Endothelial cell of umbilical vein (primary cell): Measurements from ENCODE around the gene ALDH1A3. TPM values are rescaled to one million over a fixed set of nuclear protein-coding genes. Genes with fewer than 3 reads are reported as not detected.

Source experiments
- BruUV-seq: library from RNA; stranded (reverse); fragments of 400-500 nt; replicated peaks from 2 replicates; lab custom pipeline; 2021; lab: Mats Ljungman, UMichigan
- CTCF ChIA-PET: fragments of 300-600, 350-600 bp; sonication (Branson Sonifier 250); formaldehyde crosslinking; loops from one replicate; lab custom pipeline; 2021; ENCODE audit warnings: antibody characterized with exemption, inconsistent platforms; lab: Charles Lee
- POLR2A ChIA-PET: fragments of 300-600, 350-600 bp; sonication (Branson Sonifier 250); formaldehyde crosslinking; loops from one replicate; lab custom pipeline; 2021; ENCODE audit warnings: antibody characterized with exemption, inconsistent platforms; lab: Charles Lee
- DNase-seq: peaks from one replicate; pipeline ENCODE4 v3.0.0-alpha.2; 2011; ENCODE audit warnings: low read depth, low spot score
- FAIRE-seq: peaks from 2 replicates; lab custom pipeline; 2011; peaks lifted over from hg19 to GRCh38; lab: Jason Lieb, UNC
- H2AFZ ChIP-seq: 2 replicates; pipeline ENCODE4 v1.6.0; 2012; ENCODE audit warnings: low read depth, low read length, control low read depth, inconsistent platforms
- H3K27ac ChIP-seq: 2 replicates; pipeline ENCODE4 v1.5.1; 2011; ENCODE audit warnings: low read depth, mild to moderate bottlenecking, control low read depth, low read length, moderate library complexity; ENCODE audit not compliant: insufficient read depth
- H3K27me3 ChIP-seq, 2 experiments: 2 replicates each; pipeline versions ENCODE4 v1.6.0 to v1.6.1; 2011; ENCODE audit warnings: low read length in 2 of 2, mixed read lengths in 1 of 2; ENCODE audit not compliant: control insufficient read depth in 2 of 2, insufficient read depth in 2 of 2
- H3K36me3 ChIP-seq, 2 experiments: 2 replicates in 1 of 2; 3 replicates in 1 of 2; pipeline ENCODE4 v1.5.1; 2011; ENCODE audit warnings: low read length in 2 of 2, mild to moderate bottlenecking in 1 of 2, moderate library complexity in 1 of 2; ENCODE audit not compliant: control insufficient read depth in 2 of 2, insufficient read depth in 2 of 2; ENCODE audit errors: extremely low read depth in 1 of 2
- H3K4me1 ChIP-seq: 3 replicates; pipeline ENCODE4 v1.5.1; 2011; ENCODE audit warnings: mild to moderate bottlenecking, low read length; ENCODE audit not compliant: control insufficient read depth, insufficient read depth; ENCODE audit errors: extremely low read depth
- H3K4me2 ChIP-seq: 2 replicates; pipeline ENCODE4 v1.6.1; 2011; ENCODE audit warnings: low read length, control low read depth, mixed read lengths; ENCODE audit not compliant: insufficient read depth
- H3K4me3 ChIP-seq, 3 experiments: fragments of 200-600 bp in 1 of 3; sonication (generic), shearing (Covaris generic) in 1 of 3; replicated peaks in 1 of 3; 2 replicates each; pipeline ENCODE4 v1.5.1; 2011 to 2016; ENCODE audit warnings: control low read depth in 3 of 3, low read length in 3 of 3, mild to moderate bottlenecking in 2 of 3, inconsistent platforms in 1 of 3, low read depth in 1 of 3, moderate library complexity in 1 of 3; ENCODE audit not compliant: insufficient read depth in 1 of 3
- H3K79me2 ChIP-seq: 2 replicates; pipeline ENCODE4 v1.6.0; 2012; ENCODE audit warnings: low read length, inconsistent platforms; ENCODE audit not compliant: control insufficient read depth, insufficient read depth
- H3K9ac ChIP-seq: replicated peaks from 2 replicates; pipeline ENCODE3; 2011; ENCODE audit warnings: low read length, control low read depth; ENCODE audit not compliant: insufficient read depth; ENCODE audit errors: extremely low read depth
- H3K9me1 ChIP-seq: replicated peaks from 3 replicates; pipeline ENCODE4 v1.6.0; 2011; ENCODE audit warnings: mild to moderate bottlenecking, low read length; ENCODE audit not compliant: control insufficient read depth, insufficient read depth; ENCODE audit errors: extremely low read depth
- H3K9me3 ChIP-seq: replicated peaks from 2 replicates; pipeline ENCODE4 v1.5.1; 2012; ENCODE audit warnings: low read length, inconsistent platforms; ENCODE audit not compliant: control insufficient read depth, insufficient read depth
- H4K20me1 ChIP-seq: replicated peaks from 2 replicates; pipeline ENCODE3; 2011; ENCODE audit warnings: mild to moderate bottlenecking, low read length; ENCODE audit not compliant: control insufficient read depth, insufficient read depth; ENCODE audit errors: extremely low read depth
- EZH2 ChIP-seq: IDR thresholded peaks from 2 replicates; pipeline ENCODE4 v1.6.1; 2012; ENCODE audit warnings: borderline replicate concordance, low read depth, mild to moderate bottlenecking, moderate library complexity, low read length, inconsistent platforms; ENCODE audit not compliant: severe bottlenecking
- FOS ChIP-seq: IDR thresholded peaks from 2 replicates; pipeline ENCODE4 v1.6.1; 2011; ENCODE audit warnings: mild to moderate bottlenecking, low read length, moderate library complexity, borderline replicate concordance; ENCODE audit not compliant: insufficient read depth
- GATA2 ChIP-seq: IDR thresholded peaks from 2 replicates; pipeline ENCODE4 v1.7.0; 2011; ENCODE audit warnings: low read depth, mild to moderate bottlenecking, moderate library complexity, mixed read lengths, low read length; ENCODE audit not compliant: insufficient read length, insufficient read depth
- JUN ChIP-seq: IDR thresholded peaks from 2 replicates; pipeline ENCODE4 v1.6.1; 2011; ENCODE audit warnings: borderline replicate concordance, low read depth; ENCODE audit not compliant: insufficient read length, insufficient read depth
- MYC ChIP-seq: IDR thresholded peaks from one replicate; pipeline ENCODE4 v1.6.1; 2011; ENCODE audit warnings: mild to moderate bottlenecking, low read depth, low read length
- POLR2A ChIP-seq: IDR thresholded peaks from 2 replicates; pipeline ENCODE4 v1.6.1; 2012; ENCODE audit warnings: low read depth, mild to moderate bottlenecking, control low read depth, low read length
- POLR2AphosphoS5 ChIP-seq: IDR thresholded peaks from 2 replicates; pipeline ENCODE4 v1.6.1; 2012; ENCODE audit warnings: low read depth, mild to moderate bottlenecking, control low read depth, low read length, moderate library complexity; ENCODE audit not compliant: insufficient read depth
- dilution Hi-C: fragments of 300-500 bp; cut with MboI; formaldehyde crosslinking; loops from one replicate; pipeline ENCODE4 v1.15.0; 2019; ENCODE audit warnings: low sequenced_read_pairs; ENCODE audit not compliant: extremely low pct_ligation_motif_present
- intact Hi-C: fragments of 100-400 bp; cut with micrococcal nuclease; formaldehyde crosslinking; loops from one replicate; pipeline ENCODE4 v1.10.0; 2022
- polyA plus RNA-seq, 4 experiments: library from polyadenylated mRNA; depleted of rRNA in 3 of 4; stranded (reverse) in 3 of 4; unstranded in 1 of 4; fragments of >200 nt; gene quantifications; 2 replicates each; pipeline versions ENCODE4 v1.2.1 to v1.2.3, GENCODE V29; 2011 to 2012; ENCODE audit warnings: missing spikeins in 1 of 4
- total RNA-seq: library from RNA; stranded (reverse); gene quantifications from 2 replicates; pipeline ENCODE4 v1.2.3, GENCODE V29; 2021
- TF ChIP-seq, protein P1 (sequence below): IDR thresholded peaks from 2 replicates; pipeline ENCODE4 v1.6.1; 2011; ENCODE audit not compliant: insufficient read depth, insufficient read length
- TF ChIP-seq, protein P2 (sequence below), 2 donors: IDR thresholded peaks; 1 replicate in 1 of 2; 2 replicates in 1 of 2; pipeline ENCODE4 v1.5.1; 2011; ENCODE audit warnings: low read length in 2 of 2, mild to moderate bottlenecking in 2 of 2, moderate library complexity in 2 of 2, control low read depth in 1 of 2, inconsistent platforms in 1 of 2, low read depth in 1 of 2; ENCODE audit not compliant: insufficient read depth in 1 of 2; ENCODE audit errors: extremely low read depth in 1 of 2

ALDH1A3 gene
- total and polyA plus RNA-seq, 2 donors (not counting 3 experiments of a cell fraction or from before 2014, with no cell fraction given), result 2.8 to 5.8 TPM

DNA sequence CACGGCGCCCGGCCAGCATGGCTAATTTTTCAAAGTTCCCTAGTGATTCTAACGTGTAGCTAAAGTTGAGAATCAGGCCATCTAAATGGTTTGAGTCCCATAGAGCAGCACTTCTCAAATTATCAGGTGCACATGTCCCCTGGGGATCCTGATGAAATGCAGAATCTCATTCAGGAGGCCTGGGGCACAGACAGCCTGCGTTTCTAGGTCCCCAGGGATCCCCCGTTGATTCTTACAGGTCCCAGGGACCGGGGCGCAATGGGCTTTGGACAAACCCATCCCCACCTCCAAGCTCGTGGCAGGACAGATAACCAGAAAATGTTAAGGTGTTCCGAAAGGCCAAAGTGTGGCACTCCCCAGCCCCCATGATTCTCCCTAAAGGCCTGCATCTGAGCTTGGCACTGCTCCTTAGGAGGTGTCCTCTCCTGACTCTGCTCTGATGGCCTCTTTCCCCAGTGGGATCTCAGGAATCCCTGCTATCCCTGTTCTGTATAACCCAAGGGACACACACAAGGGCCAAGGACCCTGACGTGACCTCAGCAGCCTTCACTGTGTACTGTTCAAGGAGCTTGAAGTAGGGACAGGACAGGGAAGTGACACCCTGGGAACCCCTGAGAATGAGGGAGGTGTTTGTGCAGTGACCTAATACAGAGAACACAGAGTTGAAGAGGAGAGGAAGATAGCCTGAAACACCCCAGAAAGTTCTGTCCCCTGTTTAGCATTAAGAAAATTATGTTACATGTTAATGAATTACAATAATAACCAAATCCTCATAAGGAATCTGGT is 47.5 kb downstream of the ALDH1A3 start:
- peaks cover 8 to 13% of the 10 kb centered on the region in 2 experiments for H3K36me3 ChIP-seq
- ChIA-PET CTCF (interaction anchor here (0.8 to 4.1 kb wide), 5 partner anchors 9 to 94 kb away, joined by 3 to 23 read pairs (median 3); partner anchors contain the start of gene LRRK1), POLR2A (no interaction called here)
- no peak overlapping the region for H3K4me3 ChIP-seq
- no peak overlapping the region for H2AFZ ChIP-seq
- no peaks in the 10 kb centered on the region for H3K9me3 ChIP-seq
- intact Hi-C loops, result no loop called here
- H4K20me1 ChIP-seq, result no peaks in the 10 kb centered on the region
- BruUV-seq, result no TSS peak
- no peak overlapping the region for H3K4me2 ChIP-seq
- FAIRE-seq (no peak), DNase-seq (no peak)
- H3K9me1 ChIP-seq, result no peaks in the 10 kb centered on the region
- no peak overlapping the region for H3K27ac ChIP-seq
- H3K4me1 ChIP-seq, result peaks cover under 1% of the 10 kb centered on the region
- no peaks in the 10 kb centered on the region for H3K27me3 ChIP-seq
- no peak overlapping the region for H3K9ac ChIP-seq
- dilution Hi-C loops, result no loop called here
- no peak for TF ChIP-seq FOS
- TF ChIP-seq POLR2AphosphoS5, result no peak
- TF ChIP-seq, protein P1, sequence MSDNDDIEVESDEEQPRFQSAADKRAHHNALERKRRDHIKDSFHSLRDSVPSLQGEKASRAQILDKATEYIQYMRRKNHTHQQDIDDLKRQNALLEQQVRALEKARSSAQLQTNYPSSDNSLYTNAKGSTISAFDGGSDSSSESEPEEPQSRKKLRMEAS, result no peak
- TF ChIP-seq MYC, result no peak
- no peak for TF ChIP-seq JUN
- no peak for TF ChIP-seq POLR2A
- no peak for TF ChIP-seq GATA2
- TF ChIP-seq, protein P2, sequence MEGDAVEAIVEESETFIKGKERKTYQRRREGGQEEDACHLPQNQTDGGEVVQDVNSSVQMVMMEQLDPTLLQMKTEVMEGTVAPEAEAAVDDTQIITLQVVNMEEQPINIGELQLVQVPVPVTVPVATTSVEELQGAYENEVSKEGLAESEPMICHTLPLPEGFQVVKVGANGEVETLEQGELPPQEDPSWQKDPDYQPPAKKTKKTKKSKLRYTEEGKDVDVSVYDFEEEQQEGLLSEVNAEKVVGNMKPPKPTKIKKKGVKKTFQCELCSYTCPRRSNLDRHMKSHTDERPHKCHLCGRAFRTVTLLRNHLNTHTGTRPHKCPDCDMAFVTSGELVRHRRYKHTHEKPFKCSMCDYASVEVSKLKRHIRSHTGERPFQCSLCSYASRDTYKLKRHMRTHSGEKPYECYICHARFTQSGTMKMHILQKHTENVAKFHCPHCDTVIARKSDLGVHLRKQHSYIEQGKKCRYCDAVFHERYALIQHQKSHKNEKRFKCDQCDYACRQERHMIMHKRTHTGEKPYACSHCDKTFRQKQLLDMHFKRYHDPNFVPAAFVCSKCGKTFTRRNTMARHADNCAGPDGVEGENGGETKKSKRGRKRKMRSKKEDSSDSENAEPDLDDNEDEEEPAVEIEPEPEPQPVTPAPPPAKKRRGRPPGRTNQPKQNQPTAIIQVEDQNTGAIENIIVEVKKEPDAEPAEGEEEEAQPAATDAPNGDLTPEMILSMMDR (IDR thresholded peaks at IDR 0.05; ENCODE audit: extremely low read depth in 1 of 2, insufficient read depth in 1 of 2, low read depth in 1 of 2, low read length in 2 of 2), result no peak
- TF ChIP-seq EZH2, result no peak
- peaks cover 2% of the 10 kb centered on the region for H3K79me2 ChIP-seq
